NCI-H524 treated with DMSO at 0.1 percent for 48 hours (cell line): ENCODE results near the gene TMEM161B.
"Not testable (repeated sequence)": the region's sequence is repeated elsewhere in the genome, so short reads cannot be mapped to it uniquely, and the experiment has no call there.

Experiments used
- DNase-seq: peaks from one replicate; lab custom pipeline; 2025; lab: John Stamatoyannopoulos, UW

Gene TMEM161B

GRCh38 chr5:88248743-88249540 lies 19.7 kb downstream of the TMEM161B start:
- no peak for DNase-seq

DNA sequence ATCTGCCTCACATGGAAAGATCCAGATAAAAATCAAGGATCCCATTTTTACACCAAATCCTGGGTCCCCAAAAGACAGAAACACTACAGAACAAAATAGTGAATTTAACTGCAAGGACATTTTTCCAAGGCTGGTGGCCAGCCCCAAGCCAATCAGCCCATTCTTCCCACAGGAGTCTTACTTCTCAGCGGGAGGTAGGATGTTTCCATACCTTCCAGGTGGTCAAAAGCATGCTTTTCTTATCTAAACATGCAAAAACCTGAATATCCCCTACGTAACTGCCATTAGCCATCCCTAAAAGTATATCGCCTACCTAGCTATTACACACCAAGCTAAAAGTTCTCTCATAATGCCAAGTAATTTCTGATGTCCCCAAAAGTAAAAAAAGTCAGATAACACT lies 20.6 kb downstream of the TMEM161B start:
- DNase-seq: no peak

DNA sequence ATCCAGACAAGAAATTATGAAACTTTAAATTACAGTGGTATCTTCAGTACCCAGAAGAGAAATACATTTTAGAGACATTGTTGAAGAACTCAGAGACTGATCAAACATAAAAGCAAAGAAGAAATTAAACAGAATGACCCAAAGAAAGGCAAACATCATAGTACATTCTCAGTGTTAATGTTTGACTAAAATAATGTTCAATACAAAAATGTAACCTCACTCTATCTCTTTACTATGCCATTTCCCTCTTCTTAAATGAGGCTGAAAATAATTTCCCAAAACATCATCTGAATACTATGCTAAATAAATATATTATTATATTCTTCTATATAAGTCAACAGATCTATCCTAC lies 22.8 kb downstream of the TMEM161B start:
- no peak for DNase-seq

DNA sequence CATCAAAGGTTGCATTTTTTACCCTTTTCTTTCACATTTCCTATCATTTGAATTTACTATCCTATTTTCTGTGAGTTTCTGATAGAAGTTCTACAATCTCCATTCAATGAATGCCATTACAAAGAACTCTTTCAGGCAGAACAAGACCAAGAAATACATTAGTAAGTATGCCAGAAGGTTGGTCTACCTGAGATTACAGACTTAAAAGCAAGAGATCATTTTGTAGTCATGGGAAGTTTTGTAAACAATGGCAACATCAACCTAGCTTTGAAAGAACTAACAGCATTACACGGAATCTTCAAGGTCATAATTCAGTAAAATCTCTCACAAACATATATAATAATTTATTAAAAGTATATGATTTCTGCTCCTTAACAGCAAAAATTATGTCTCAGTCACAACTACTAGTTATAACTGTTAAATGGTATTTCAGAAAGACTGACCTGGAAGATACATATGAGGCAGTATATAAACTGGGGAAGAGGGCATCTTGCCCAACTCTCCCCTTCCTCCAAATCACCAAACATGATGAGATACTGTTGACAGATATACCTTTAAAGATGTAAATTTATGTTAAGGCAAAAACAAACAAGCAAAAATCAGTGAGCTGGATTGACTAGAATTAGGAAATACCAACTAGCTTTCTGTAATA lies 23.3 kb downstream of the TMEM161B start:
- no peak for DNase-seq

DNA sequence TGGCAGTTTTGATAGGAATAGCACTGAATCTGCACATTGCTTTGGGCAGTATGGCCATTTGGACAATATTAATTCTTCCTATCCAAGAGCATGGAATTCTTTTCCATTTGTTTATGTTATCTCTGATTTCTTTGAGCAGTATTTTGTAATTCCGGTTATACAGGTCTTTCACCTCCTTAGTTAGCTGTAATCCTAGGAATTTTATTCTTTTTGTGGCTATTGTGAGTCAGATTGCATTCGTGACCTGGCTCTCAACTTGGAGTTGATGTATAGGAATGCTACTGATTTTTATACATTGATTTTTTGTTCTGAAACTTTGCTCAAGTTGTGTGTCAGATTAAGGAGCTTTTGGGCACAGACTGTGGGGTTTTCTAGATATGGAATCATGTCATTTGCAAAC lies 24.0 kb downstream of the TMEM161B start:
- DNase-seq: no peak

GRCh38 chr5:88243493-88243892 lies 25.2 kb downstream of the TMEM161B start:
- DNase-seq: peak; percentile 69

DNA sequence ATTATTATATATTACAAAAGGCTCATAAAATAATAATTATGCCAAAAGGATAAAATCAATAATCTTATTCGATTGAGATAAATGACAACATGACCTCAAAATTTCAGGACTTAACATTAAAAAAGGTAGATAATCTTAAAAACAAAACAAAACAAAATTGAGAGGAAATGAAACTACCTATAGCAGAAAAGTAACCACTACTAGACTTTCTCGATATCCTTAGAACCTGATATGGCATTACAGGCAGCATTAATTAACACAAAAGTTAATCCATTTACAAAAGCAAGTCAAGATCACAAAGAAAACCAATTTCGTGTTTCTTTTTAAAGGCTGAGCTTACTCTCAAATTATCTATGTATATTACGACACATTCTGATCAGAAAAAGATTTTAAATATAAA lies 29.9 kb downstream of the TMEM161B start:
- DNase-seq: no peak

GRCh38 chr5:88236866-88237642 lies 31.6 kb downstream of the TMEM161B start:
- DNase-seq: no peak

DNA sequence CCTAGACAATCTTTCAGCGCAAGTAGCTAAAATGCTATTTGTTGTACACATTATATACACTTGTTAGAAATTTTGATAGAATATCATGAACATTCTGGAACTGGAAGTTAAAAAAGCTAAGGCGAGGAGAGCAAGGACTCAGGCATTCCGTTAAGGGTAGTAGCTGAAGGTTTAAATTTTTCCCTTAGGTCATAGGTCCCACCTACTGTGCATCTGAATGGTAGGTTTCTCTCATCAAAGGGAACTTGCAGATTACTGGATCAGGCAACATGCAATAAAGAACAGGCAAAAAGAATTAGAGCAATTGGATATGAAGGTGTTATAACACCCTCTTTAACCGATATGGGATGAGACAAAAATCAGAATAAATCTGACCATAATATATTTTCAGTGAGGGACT lies 32.8 kb downstream of the TMEM161B start:
- DNase-seq: no peak

DNA sequence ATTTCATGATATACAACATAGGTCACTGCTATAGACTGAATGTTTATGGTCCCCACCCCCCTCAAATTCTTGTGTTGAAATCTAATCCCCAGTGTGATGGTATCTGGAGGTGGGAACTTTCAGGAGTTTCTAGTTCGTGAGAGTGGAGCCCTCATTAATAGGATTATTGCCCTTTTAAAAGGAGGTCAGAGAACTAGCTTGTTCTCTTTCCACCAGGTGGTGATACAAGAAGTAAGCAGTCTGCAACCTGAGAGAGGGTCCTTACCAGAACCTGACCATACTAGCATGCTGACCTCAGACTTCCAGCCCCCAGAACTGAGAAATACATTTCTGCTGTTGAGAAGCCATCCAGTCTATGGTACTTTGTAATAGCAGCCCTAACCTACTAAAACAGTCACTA lies 33.3 kb downstream of the TMEM161B start:
- no peak for DNase-seq

DNA sequence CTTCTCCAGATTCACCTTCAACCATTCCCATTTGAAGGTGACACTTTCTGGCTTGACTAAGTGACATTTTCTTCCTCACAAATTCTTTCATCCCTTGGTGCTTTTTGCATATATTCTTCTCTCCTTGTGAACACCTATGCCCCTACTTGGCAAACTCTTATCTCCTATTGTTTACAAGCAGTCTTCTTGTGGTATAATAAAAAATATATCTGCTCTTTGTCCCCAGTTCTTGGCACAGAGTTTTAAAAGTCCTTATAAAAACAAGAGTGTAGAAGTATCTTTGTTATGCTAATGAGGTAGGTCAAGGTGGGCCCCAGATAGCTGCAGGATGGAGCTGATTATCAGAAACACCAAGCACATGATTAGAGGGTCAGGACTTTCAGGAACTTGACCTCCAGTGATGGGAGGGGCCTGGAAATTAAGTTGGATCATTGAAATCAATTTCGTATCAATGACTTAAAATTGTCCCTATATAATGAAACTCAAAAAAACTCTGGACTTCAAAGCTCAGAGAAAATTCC lies 38.0 kb downstream of the TMEM161B start:
- DNase-seq: no peak

GRCh38 chr5:88226881-88227450 lies 41.7 kb downstream of the TMEM161B start:
- DNase-seq: no peak

DNA sequence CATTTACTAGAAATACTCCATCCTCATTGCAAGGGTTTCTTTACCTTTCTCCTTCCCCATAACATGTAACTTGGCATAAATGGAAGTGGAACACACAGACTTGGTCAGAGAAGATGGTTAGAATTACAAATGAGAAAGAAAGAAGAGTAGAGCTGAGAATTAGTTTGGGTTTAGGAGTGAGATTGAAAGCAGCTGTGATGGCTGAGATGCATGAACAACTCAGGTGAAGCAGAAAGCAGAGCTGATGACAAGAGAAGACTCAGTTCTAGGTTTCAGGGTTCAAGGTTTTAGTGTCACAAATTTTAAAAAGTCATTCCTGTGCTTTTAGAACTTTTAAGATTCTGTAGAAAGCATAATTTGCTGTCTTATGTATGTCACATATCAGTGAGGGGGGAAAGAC lies 54.0 kb downstream of the TMEM161B start:
- no peak for DNase-seq

GRCh38 chr5:88207575-88207974 lies 61.1 kb downstream of the TMEM161B start:
- DNase-seq: no peak

GRCh38 chr5:88203981-88204750 lies 64.5 kb downstream of the TMEM161B start:
- DNase-seq: no peak

- no peak for DNase-seq
These were observed 73.0 kb downstream of the TMEM161B start for GRCh38 chr5:88195636-88196035.

GRCh38 chr5:88193896-88194295 lies 74.7 kb downstream of the TMEM161B start:
- no peak for DNase-seq

DNA sequence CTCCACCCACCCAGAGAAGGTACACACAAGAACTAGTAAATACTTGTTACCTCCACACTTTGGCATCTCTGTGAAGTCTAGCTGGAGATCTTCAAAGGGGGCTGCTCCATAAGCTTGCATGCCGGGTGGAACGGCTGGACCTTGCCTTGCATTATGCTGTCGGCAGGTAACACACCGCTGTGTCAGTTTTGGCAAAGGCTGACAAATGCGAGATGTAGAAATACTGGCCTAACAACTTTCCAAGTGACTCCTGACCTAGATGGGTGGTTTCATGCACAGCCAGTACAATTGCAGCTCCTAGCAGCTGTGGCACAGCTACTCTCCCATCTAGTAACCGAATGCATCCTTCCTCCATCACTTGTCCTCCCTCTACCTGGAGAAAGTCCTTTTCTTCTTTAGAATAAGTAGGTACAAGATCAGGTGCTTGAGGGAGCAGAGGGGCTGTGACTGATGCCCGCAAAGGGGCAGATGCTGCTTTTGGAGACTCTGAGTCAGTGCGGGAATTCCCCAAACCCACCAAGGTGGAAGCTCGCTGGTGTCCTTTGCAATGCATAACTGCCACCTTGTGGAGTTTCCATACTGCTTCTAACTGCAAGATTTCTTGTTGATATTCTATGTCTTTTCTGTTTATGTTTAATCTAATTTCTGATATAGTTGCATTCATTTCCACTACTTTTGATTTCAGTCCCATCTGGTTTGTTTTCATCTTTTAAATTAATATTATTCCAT lies 78.4 kb downstream of the TMEM161B start:
- DNase-seq: no peak

- DNase-seq: not testable (repeated sequence)
These were observed 79.2 kb downstream of the TMEM161B start for GRCh38 chr5:88189484-88189883.

- DNase-seq: no peak
These were observed 80.0 kb downstream of the TMEM161B start for GRCh38 chr5:88188458-88189132.
